Hepatocyte (in vitro differentiated cells): ENCODE data around the gene COTL1.

Experiments
- CTCF ChIP-seq: fragments of 200-600 bp; sonication (generic); IDR thresholded peaks from 2 replicates; pipeline ENCODE4 v1.5.1; 2016; ENCODE audit warnings: antibody characterized with exemption, mild to moderate bottlenecking; ENCODE audit not compliant: poor library complexity
- EZH2 ChIP-seq: fragments of 200-600 bp; sonication (generic); IDR thresholded peaks from 2 replicates; pipeline ENCODE4 v1.6.1; 2016; ENCODE audit warnings: antibody characterized with exemption, mild to moderate bottlenecking, borderline replicate concordance
- EZH2phosphoT487 ChIP-seq: fragments of 200-600 bp; sonication (generic); IDR thresholded peaks from one replicate; pipeline ENCODE4 v1.6.1; 2018; ENCODE audit warnings: antibody characterized with exemption, mild to moderate bottlenecking, low read depth, moderate library complexity; ENCODE audit not compliant: unreplicated experiment, severe bottlenecking

GRCh38 chr16:84532855-84533486 is 84.9 kb downstream of the COTL1 start:
- TF ChIP-seq CTCF (no peak), EZH2 (no peak), EZH2phosphoT487 (no peak)
